K562 (cell line): ENCODE measurements around the gene OLIG2. TPM values are rescaled to one million over a fixed set of nuclear protein-coding genes. Genes with fewer than 3 reads are reported as not detected.

Source experiments
- ATAC-seq: fragments of 200-7000 bp; cut with Tn5 transposase; 3 replicates; pipeline ENCODE4 v1.9.1; 2020; ENCODE audit warnings: moderate library complexity
- BruUV-seq: library from RNA; stranded (reverse); fragments of 400-500 nt; replicated peaks from 2 replicates; lab custom pipeline; 2021; lab: Mats Ljungman, UMichigan
- CTCF ChIA-PET: fragments of 300-600 bp; formaldehyde crosslinking; extraction: SDS; loops from one replicate; lab custom pipeline; 2021; ENCODE audit warnings: low intra/inter-chr PET ratio; lab: Yijun Ruan, JAX
- POLR2A ChIA-PET: fragments of 300-600, 350-650 bp; sonication (Branson Sonifier 250); formaldehyde crosslinking; extraction: SDS; loops from one replicate; lab custom pipeline; 2021; ENCODE audit warnings: antibody characterized with exemption, inconsistent platforms; lab: Yijun Ruan, JAX
- DNase-seq, 4 experiments: peaks; one replicate each; pipeline versions ENCODE4 v3.0.0 to v3.0.0-alpha.2; 2011 to 2018; ENCODE audit warnings: low spot score in 3 of 4, mixed read lengths in 3 of 4; ENCODE audit errors: extremely low read depth in 1 of 4
- FAIRE-seq: peaks from 2 replicates; lab custom pipeline; 2011; peaks lifted over from hg19 to GRCh38; lab: Jason Lieb, UNC
- H2AFZ ChIP-seq: 2 replicates; pipeline ENCODE4 v1.6.0; 2011; ENCODE audit warnings: low read depth, low read length, control low read depth, inconsistent platforms
- H3K27ac ChIP-seq: fragments of 200-600 bp; 3 replicates; pipeline ENCODE4 v1.8.0; 2011; ENCODE audit warnings: low read depth, mild to moderate bottlenecking, control low read depth, inconsistent platforms, low read length, moderate library complexity, mixed read lengths; ENCODE audit errors: extremely low read depth
- H3K27me3 ChIP-seq, 2 experiments: fragments of 300-600 bp in 1 of 2; 2 replicates in 1 of 2; 3 replicates in 1 of 2; pipeline versions ENCODE4 v1.6.0 to v1.8.0; 2011; ENCODE audit warnings: inconsistent platforms in 2 of 2, low read length in 2 of 2, mild to moderate bottlenecking in 1 of 2, mixed read lengths in 1 of 2, moderate library complexity in 1 of 2; ENCODE audit not compliant: control insufficient read depth in 2 of 2, insufficient read depth in 2 of 2
- H3K36me3 ChIP-seq: fragments of 300-600 bp; 3 replicates; pipeline ENCODE4 v1.8.0; 2011; ENCODE audit warnings: mild to moderate bottlenecking, low read length, inconsistent platforms; ENCODE audit not compliant: control insufficient read depth, insufficient read depth
- H3K4me1 ChIP-seq, 2 experiments: fragments of 200-600 bp in 1 of 2; replicated peaks in 1 of 2; 2 replicates in 1 of 2; 3 replicates in 1 of 2; pipeline versions ENCODE4 v1.5.1 to v1.8.0; 2011; ENCODE audit warnings: inconsistent platforms in 2 of 2, low read length in 2 of 2, mild to moderate bottlenecking in 1 of 2, mixed read lengths in 1 of 2, moderate library complexity in 1 of 2; ENCODE audit not compliant: control insufficient read depth in 2 of 2, insufficient read depth in 2 of 2
- H3K4me2 ChIP-seq: 2 replicates; pipeline ENCODE4 v1.6.1; 2011; ENCODE audit warnings: low read length, control low read depth, inconsistent platforms, mixed read lengths; ENCODE audit not compliant: insufficient read depth
- H3K4me3 ChIP-seq: fragments of 200-600 bp; sonication (generic), shearing (Covaris generic); 2 replicates; pipeline ENCODE4 v1.5.1; 2016; ENCODE audit warnings: control low read depth, inconsistent platforms
- H3K79me2 ChIP-seq: fragments of 200-600 bp; 3 replicates; pipeline ENCODE4 v1.8.0; 2011; ENCODE audit warnings: low read length, inconsistent platforms; ENCODE audit not compliant: control insufficient read depth, insufficient read depth
- H3K9ac ChIP-seq, 2 experiments: 2 replicates each; pipeline versions ENCODE4 v1.6.0 to v1.6.1; 2011; ENCODE audit warnings: low read depth in 2 of 2, low read length in 2 of 2, control low read depth in 1 of 2, inconsistent platforms in 1 of 2, mild to moderate bottlenecking in 1 of 2, mixed read lengths in 1 of 2; ENCODE audit not compliant: insufficient read depth in 1 of 2
- H3K9me1 ChIP-seq: one replicate; pipeline ENCODE4 v1.6.0; 2011; ENCODE audit warnings: inconsistent platforms, mild to moderate bottlenecking, low read length, moderate library complexity; ENCODE audit not compliant: control insufficient read depth, insufficient read depth
- H3K9me3 ChIP-seq: replicated peaks from 2 replicates; pipeline ENCODE4 v1.5.1; 2011; ENCODE audit warnings: low read depth, low read length, inconsistent platforms; ENCODE audit not compliant: control insufficient read depth, insufficient read depth
- H4K20me1 ChIP-seq: replicated peaks from 2 replicates; pipeline ENCODE4 v1.6.1; 2011; ENCODE audit warnings: low read length, inconsistent platforms, mixed read lengths; ENCODE audit not compliant: control insufficient read depth, insufficient read depth
- BHLHE40 ChIP-seq: IDR thresholded peaks from 2 replicates; pipeline ENCODE4 v1.6.1; 2011; ENCODE audit warnings: low read length, improper control_type of control experiment
- CAMTA2 ChIP-seq: fragments of 250-450 bp; sonication (Bioruptor Pico); conservative IDR thresholded peaks from 2 replicates; pipeline ENCODE4 v1.5.1; 2022
- GABPA ChIP-seq: fragments of 200-800 bp; sonication (Bioruptor generic); conservative IDR thresholded peaks from 2 replicates; pipeline ENCODE4 v1.6.1; 2016; ENCODE audit warnings: low read depth, missing genetic modification characterization, missing compliant biosample characterization
- HBP1 ChIP-seq: fragments of 450-650 bp; formaldehyde crosslinking; IDR thresholded peaks from 2 replicates; pipeline ENCODE4 v1.4.0; 2022; ENCODE audit warnings: missing genetic modification characterization
- MAFF ChIP-seq: IDR thresholded peaks from 2 replicates; pipeline ENCODE4 v1.6.1; 2012; ENCODE audit warnings: low read length, improper control_type of control experiment
- MCM2 ChIP-seq: fragments of 450-650 bp; IDR thresholded peaks from 2 replicates; pipeline ENCODE4 v1.6.1; 2017; ENCODE audit warnings: low read depth, mild to moderate bottlenecking
- MITF ChIP-seq: IDR thresholded peaks from 2 replicates; pipeline ENCODE4 v1.6.1; 2014; ENCODE audit warnings: antibody characterized with exemption
- MTA1 ChIP-seq: fragments of 450-650 bp; IDR thresholded peaks from 2 replicates; pipeline ENCODE4 v1.6.1; 2017; ENCODE audit warnings: borderline replicate concordance
- NBN ChIP-seq: fragments of 450-650 bp; IDR thresholded peaks from 2 replicates; pipeline ENCODE4 v1.6.1; 2016; ENCODE audit warnings: low read depth, mild to moderate bottlenecking
- NCOA1 ChIP-seq: fragments of 450-650 bp; IDR thresholded peaks from 2 replicates; pipeline ENCODE4 v1.6.1; 2016; ENCODE audit warnings: low read depth
- PBX2 ChIP-seq, 2 experiments: IDR thresholded peaks in 1 of 2; conservative IDR thresholded peaks in 1 of 2; 2 replicates each; pipeline ENCODE4 v1.6.1; 2016; ENCODE audit warnings: low read depth in 2 of 2, mild to moderate bottlenecking in 1 of 2, missing compliant biosample characterization in 1 of 2, missing genetic modification characterization in 1 of 2, moderate library complexity in 1 of 2
- STAT5B ChIP-seq: fragments of 250-450 bp; sonication (Bioruptor Pico); IDR thresholded peaks from 2 replicates; pipeline ENCODE4 v1.8.0; 2021; ENCODE audit warnings: mild to moderate bottlenecking, inconsistent platforms
- UBTF ChIP-seq, 2 experiments: IDR thresholded peaks; 2 replicates each; pipeline ENCODE4 v1.6.1; 2012; ENCODE audit warnings: improper control_type of control experiment in 2 of 2, low read depth in 2 of 2, low read length in 2 of 2, borderline replicate concordance in 1 of 2
- ZNF512 ChIP-seq: IDR thresholded peaks from 2 replicates; pipeline ENCODE4 v1.6.1; 2016; ENCODE audit warnings: missing genetic modification characterization, missing compliant biosample characterization
- WGBS: fragments of 100-300 bp; shearing (Covaris generic); methylation state at CpG from one replicate; pipeline ENCODE4 v1.1.6; 2016; ENCODE audit warnings: low coverage, mixed read lengths; ENCODE audit not compliant: insufficient coverage; ENCODE audit errors: missing lambda C conversion rate; 5-methylcytosine and 5-hydroxymethylcytosine counted together
- in situ Hi-C: fragments of 300-500 bp; cut with MboI; formaldehyde crosslinking; loops from 4 replicates; pipeline ENCODE4 v1.15.0; 2018; ENCODE audit warnings: inconsistent platforms, mixed read lengths
- intact Hi-C: fragments of 100-400 bp; cut with micrococcal nuclease; formaldehyde crosslinking; loops from 2 replicates; pipeline ENCODE4 v1.14.2; 2022
- polyA plus RNA-seq, 8 experiments: library from polyadenylated mRNA; depleted of rRNA in 4 of 8; stranded (reverse) in 5 of 8; unstranded in 3 of 8; fragments of >200 nt; fragmentation: Nextera tagmentation in 2 of 8; fragmentation: Illumina TruSeq in 1 of 8; extraction: Ambion mirVana in 2 of 8; extraction: Trizol in 1 of 8; gene quantifications; 2 replicates each; pipeline versions ENCODE4 v1.2.1 to v1.2.3, GENCODE V29; 2011 to 2014; ENCODE audit warnings: inconsistent platforms in 1 of 8, missing spikeins in 1 of 8
- total RNA-seq, 7 experiments: library from RNA; depleted of rRNA in 6 of 7; stranded (reverse); fragments of >200 nt in 6 of 7; fragmentation: Illumina TruSeq in 2 of 7; extraction: Trizol in 2 of 7; gene quantifications; 2 replicates each; pipeline versions ENCODE4 v1.2.1 to v1.2.3, GENCODE V29; 2011 to 2021; ENCODE audit warnings: low replicate concordance in 1 of 7

OLIG2 gene
- total and polyA plus RNA-seq, 9 of the 15 experiments (the other 6 are each of a cell fraction or from before 2014, with no cell fraction given), result not detected

GRCh38 chr21:33007747-33008146, 18.0 kb upstream of the OLIG2 start:
- H3K79me2 ChIP-seq, result no peaks in the 10 kb centered on the region
- no peaks in the 10 kb centered on the region for H3K9me3 ChIP-seq
- CTCF ChIA-PET, result no interaction called here
- ATAC-seq (no peak), FAIRE-seq (no peak), DNase-seq (no peak)
- intact Hi-C loops, result no loop called here
- H3K27me3 ChIP-seq, result peaks cover 0 to 15% of the 10 kb centered on the region in 2 experiments; a peak in 3 of 5 replicates
- H3K4me1 ChIP-seq, result no peaks in the 10 kb centered on the region
- WGBS, result 0% methylated on average over 3 of the region's 3 CpGs
- no peaks in the 10 kb centered on the region for H3K36me3 ChIP-seq
- H3K27ac ChIP-seq, result no peak overlapping the region
- no peaks in the 10 kb centered on the region for H3K9me1 ChIP-seq
- POLR2A ChIA-PET, result no interaction called here
- no peak overlapping the region for H3K4me2 ChIP-seq
- in situ Hi-C loops, result no loop called here
- no peak overlapping the region for H3K9ac ChIP-seq
- no TSS peak for BruUV-seq
- H3K4me3 ChIP-seq, result no peak overlapping the region
- H2AFZ ChIP-seq, result no peak overlapping the region
- no peaks in the 10 kb centered on the region for H4K20me1 ChIP-seq
- TF ChIP-seq GABPA (tag) (no peak), UBTF (IDR thresholded peaks at IDR 0.05; ENCODE audit: borderline replicate concordance in 1 of 2, low read depth in 2 of 2, low read length in 2 of 2) (no peak), HBP1 (CRISPR knock-in tag) (no peak), MITF (no peak), PBX2 (CRISPR knock-in tag; IDR thresholded peaks at IDR 0.05; ENCODE audit: low read depth) (no peak), PBX2 (tag; conservative IDR thresholded peaks at IDR 0.05; ENCODE audit: low read depth) (no peak), NCOA1 (no peak), NBN (no peak), MAFF (no peak), MTA1 (no peak), BHLHE40 (no peak), ZNF512 (no peak), CAMTA2 (CRISPR knock-in tag) (no peak), STAT5B (CRISPR knock-in tag) (no peak), MCM2 (no peak)
